GM12873 (cell line): ENCODE measurements around the gene PRR15L.

Source experiments
- CTCF ChIP-seq: IDR thresholded peaks from 2 replicates; pipeline ENCODE4 v1.5.1; 2012; ENCODE audit warnings: low read depth, mild to moderate bottlenecking, moderate library complexity, low read length, control low read depth; ENCODE audit not compliant: insufficient read depth; ENCODE audit errors: missing control alignments

The PRR15L gene

GRCh38 chr17:48001197-48001596 lies 43.5 kb upstream of the PRR15L start:
- TF ChIP-seq CTCF, result no peak

DNA sequence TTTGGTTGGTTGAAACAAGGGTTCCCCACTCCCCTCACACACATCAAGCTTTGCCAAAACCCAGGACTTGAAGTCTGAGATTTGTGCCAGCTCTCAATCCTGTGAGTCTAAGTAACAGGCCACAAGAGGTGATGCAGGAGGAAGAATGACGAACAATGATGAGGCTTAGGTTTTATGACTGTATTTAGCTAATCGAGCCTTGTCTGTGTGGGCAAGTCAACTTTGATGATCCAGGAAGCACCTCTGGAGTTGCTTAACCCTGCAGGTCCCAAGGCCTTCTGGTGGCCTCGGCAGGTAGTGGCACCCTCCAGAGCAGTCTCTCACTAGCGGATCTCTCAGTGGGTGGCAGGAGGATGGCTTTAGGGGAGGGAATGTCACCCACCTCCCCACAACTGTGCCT lies 41.9 kb upstream of the PRR15L start:
- no peak for TF ChIP-seq CTCF

DNA sequence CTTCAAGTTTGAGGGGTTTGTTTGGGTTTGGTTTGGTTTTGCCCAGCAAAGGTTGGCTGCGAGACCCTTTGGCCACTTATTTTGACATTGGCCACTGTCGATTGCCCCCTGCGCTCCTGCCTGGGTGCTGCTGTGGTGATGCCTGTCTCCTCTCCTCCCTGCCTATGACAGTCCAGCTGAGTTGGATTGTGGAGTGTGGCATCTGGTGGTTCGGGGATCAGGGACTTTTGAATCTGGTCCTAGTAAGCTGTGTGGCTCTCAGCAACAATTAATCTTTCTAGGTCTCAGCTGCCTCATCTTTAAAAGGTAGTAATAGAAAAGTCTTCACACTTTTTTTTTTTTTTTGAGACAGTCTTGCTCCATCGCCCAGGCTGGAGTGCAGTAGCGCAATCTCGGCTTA lies 40.4 kb upstream of the PRR15L start:
- no peak for TF ChIP-seq CTCF

GRCh38 chr17:47997586-47997985 lies 39.9 kb upstream of the PRR15L start:
- no peak for TF ChIP-seq CTCF

- TF ChIP-seq CTCF, result no peak
These were observed 38.5 kb upstream of the PRR15L start for GRCh38 chr17:47996201-47996600.

GRCh38 chr17:47995241-47995935 lies 37.7 kb upstream of the PRR15L start:
- TF ChIP-seq CTCF, result no peak

DNA sequence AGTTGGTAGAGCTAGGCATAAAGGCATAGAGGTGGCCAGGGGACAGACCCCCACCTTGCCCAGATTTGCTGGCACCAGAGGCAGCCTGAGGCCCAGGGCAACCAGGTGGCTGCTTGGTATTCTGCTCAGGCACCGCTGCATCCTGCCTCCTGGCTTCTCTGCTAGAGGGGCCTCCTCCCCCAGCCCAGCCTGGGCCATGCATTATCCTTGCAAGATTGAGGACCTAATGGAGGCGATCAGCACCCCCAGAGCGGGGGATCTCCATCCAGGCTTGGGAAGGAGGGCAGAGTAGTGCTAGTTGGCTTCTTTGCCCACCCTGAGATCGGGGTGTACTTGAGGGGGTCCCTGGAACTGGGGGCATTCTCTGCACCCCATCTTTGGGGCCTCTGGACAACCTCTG lies 37.0 kb upstream of the PRR15L start:
- TF ChIP-seq CTCF, result no peak
